Fibroblast of lung (primary cell): ENCODE measurements around the gene CLEC17A. TPM values are rescaled to one million over a fixed set of nuclear protein-coding genes. Genes with fewer than 3 reads are reported as not detected.
A peak's percentile ranks its signal among the peaks of the same experiment; 100 is the strongest.

ENCODE experiments used
- DNase-seq, 2 donors: peaks; one replicate each; pipeline versions ENCODE4 v3.0.0 to v3.0.0-alpha.2; 2010; ENCODE audit warnings: low read depth in 2 of 2
- H2AFZ ChIP-seq: 2 replicates; pipeline ENCODE4 v1.5.1; 2012; ENCODE audit warnings: low read length, control low read depth, inconsistent platforms
- H3K27ac ChIP-seq: 2 replicates; pipeline ENCODE4 v1.5.1; 2011; ENCODE audit warnings: low read length, control low read depth; ENCODE audit not compliant: insufficient read depth
- H3K27me3 ChIP-seq: 2 replicates; pipeline ENCODE4 v1.5.1; 2011; ENCODE audit warnings: mild to moderate bottlenecking, low read length; ENCODE audit not compliant: control insufficient read depth, insufficient read depth
- H3K36me3 ChIP-seq: 2 replicates; pipeline ENCODE4 v1.5.1; 2011; ENCODE audit warnings: low read length; ENCODE audit not compliant: control insufficient read depth, insufficient read depth
- H3K4me1 ChIP-seq: 2 replicates; pipeline ENCODE4 v1.5.1; 2011; ENCODE audit warnings: low read length; ENCODE audit not compliant: control insufficient read depth, insufficient read depth; ENCODE audit errors: extremely low read depth
- H3K4me2 ChIP-seq: 2 replicates; pipeline ENCODE4 v1.5.1; 2011; ENCODE audit warnings: low read length, control low read depth; ENCODE audit not compliant: insufficient read depth; ENCODE audit errors: extremely low read depth
- H3K4me3 ChIP-seq, 4 experiments: fragments of 200-600 bp in 1 of 4; sonication (generic) in 1 of 4; replicated peaks in 1 of 4; 2 replicates each; pipeline ENCODE4 v1.5.1; 2011 to 2016; ENCODE audit warnings: low read length in 4 of 4, low read depth in 3 of 4, mild to moderate bottlenecking in 3 of 4, control low read depth in 2 of 4, inconsistent platforms in 1 of 4, mixed read lengths in 1 of 4; ENCODE audit not compliant: insufficient read depth in 1 of 4; ENCODE audit errors: control extremely low read depth in 1 of 4
- H3K79me2 ChIP-seq: 2 replicates; pipeline ENCODE4 v1.5.1; 2012; ENCODE audit warnings: mild to moderate bottlenecking, low read length, inconsistent platforms; ENCODE audit not compliant: control insufficient read depth, insufficient read depth
- H3K9ac ChIP-seq: 2 replicates; pipeline ENCODE4 v1.5.1; 2011; ENCODE audit warnings: mild to moderate bottlenecking, low read length, control low read depth; ENCODE audit not compliant: insufficient read depth
- H3K9me3 ChIP-seq: 2 replicates; pipeline ENCODE4 v1.5.1; 2012; ENCODE audit warnings: low read depth, low read length; ENCODE audit not compliant: control insufficient read depth, insufficient read depth
- H4K20me1 ChIP-seq: 2 replicates; pipeline ENCODE4 v1.5.1; 2011; ENCODE audit warnings: low read length; ENCODE audit not compliant: control insufficient read depth, insufficient read depth; ENCODE audit errors: extremely low read depth
- CTCF ChIP-seq, 2 donors: IDR thresholded peaks in 1 of 2; conservative IDR thresholded peaks in 1 of 2; 1 replicate in 1 of 2; 2 replicates in 1 of 2; pipeline ENCODE4 v1.5.1; 2011 to 2012; ENCODE audit warnings: low read length in 2 of 2, control low read depth in 1 of 2, inconsistent platforms in 1 of 2, low read depth in 1 of 2, mild to moderate bottlenecking in 1 of 2
- EZH2 ChIP-seq: IDR thresholded peaks from 2 replicates; pipeline ENCODE4 v1.5.1; 2012; ENCODE audit warnings: low read length, control low read depth, mild to moderate bottlenecking; ENCODE audit errors: missing control alignments
- polyA plus RNA-seq, 2 donors: library from polyadenylated mRNA; depleted of rRNA in 1 of 2; stranded (reverse) in 1 of 2; unstranded in 1 of 2; fragments of >200 nt; gene quantifications; 2 replicates each; pipeline ENCODE4 v1.2.1, GENCODE V29; 2011 to 2012; ENCODE audit warnings: missing spikeins in 1 of 2
- total RNA-seq: library from RNA; depleted of rRNA; stranded (reverse); fragments of >200 nt; gene quantifications from 2 replicates; pipeline ENCODE4 v1.2.1, GENCODE V29; 2014

The CLEC17A gene
- total and polyA plus RNA-seq, 2 donors (not counting 1 experiment from before 2014, with no cell fraction given) = 0.03 to 0.17 TPM

- Histone ChIP-seq H3K9me3 (no peaks in the 10 kb centered on the region), H3K4me3 (peak overlapping the region in 1 of 4 experiments; percentile 4), H2AFZ (no peak overlapping the region), H4K20me1 (no peaks in the 10 kb centered on the region), H3K79me2 (peaks cover 2% of the 10 kb centered on the region), H3K27me3 (no peaks in the 10 kb centered on the region), H3K9ac (peak overlapping the region; percentile 65), H3K4me1 (peaks cover 7% of the 10 kb centered on the region), H3K4me2 (peak overlapping the region; percentile 35), H3K36me3 (peaks cover 2% of the 10 kb centered on the region), H3K27ac (peak overlapping the region; percentile 65)
- peak; percentile 34 to 37 for DNase-seq
- no peak for TF ChIP-seq CTCF (conservative IDR thresholded peaks at IDR 0.05 in 1 of 2, IDR thresholded peaks at IDR 0.05 in 1 of 2; ENCODE audit: low read depth in 1 of 2, low read length in 2 of 2)
- no peak for TF ChIP-seq EZH2
Measured at GRCh38 chr19:14561847-14562351, 21.0 kb upstream of the CLEC17A start.

DNA sequence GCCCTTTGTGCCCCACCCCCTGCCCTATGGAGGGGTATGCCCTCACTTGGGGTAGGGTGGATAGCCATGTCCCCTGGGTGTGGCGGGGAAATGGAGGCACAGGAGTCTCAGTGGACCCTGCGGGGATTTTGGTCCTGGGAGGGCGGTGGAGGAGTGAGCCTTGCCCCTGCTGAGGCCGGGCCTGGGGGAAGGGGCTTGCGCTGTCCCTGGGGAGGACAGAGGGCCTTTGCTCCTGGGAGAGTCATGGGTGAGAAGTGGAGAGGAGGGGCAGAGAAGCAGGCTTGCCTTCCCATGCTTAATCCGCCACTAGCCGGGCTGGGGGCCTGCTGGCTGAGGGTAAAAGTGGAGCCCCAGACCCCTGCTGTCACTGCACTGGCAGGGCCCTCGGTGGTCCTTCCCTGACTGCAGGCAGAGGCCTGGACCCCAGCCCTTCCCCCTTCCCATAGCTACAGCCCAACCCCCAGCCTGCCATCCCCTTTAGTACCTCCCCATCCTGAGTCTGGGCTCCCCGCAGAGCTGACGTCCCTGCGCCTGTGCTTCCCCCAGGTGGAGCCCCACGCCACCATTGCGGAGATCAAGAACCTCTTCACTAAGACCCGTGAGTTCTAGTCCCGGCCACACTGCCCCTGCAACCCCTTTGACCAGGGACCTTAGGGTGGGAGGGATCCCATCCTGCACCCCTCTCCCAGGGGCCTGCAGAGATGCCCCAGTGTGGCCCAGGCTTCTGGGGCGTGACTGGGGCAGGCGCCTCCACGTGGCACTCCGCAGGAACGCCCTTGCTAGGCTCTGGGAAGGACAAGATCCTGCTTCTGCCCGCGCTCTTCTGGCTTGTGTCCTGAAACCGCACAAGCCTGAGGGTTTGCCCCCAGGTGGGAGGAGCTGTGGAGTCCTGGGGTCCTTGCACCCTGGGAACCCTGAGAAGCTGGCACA is 20.0 kb upstream of the CLEC17A start:
- Histone ChIP-seq H4K20me1 (no peaks in the 10 kb centered on the region), H3K9ac (no peak overlapping the region), H3K4me3 (no peak overlapping the region), H2AFZ (no peak overlapping the region), H3K27ac (no peak overlapping the region), H3K79me2 (peaks cover 2% of the 10 kb centered on the region), H3K36me3 (peaks cover 5% of the 10 kb centered on the region), H3K4me1 (peaks cover 7% of the 10 kb centered on the region), H3K4me2 (no peak overlapping the region), H3K27me3 (no peaks in the 10 kb centered on the region), H3K9me3 (no peaks in the 10 kb centered on the region)
- no peak for DNase-seq
- no peak for TF ChIP-seq CTCF (conservative IDR thresholded peaks at IDR 0.05 in 1 of 2, IDR thresholded peaks at IDR 0.05 in 1 of 2; ENCODE audit: low read depth in 1 of 2, low read length in 2 of 2)
- TF ChIP-seq EZH2 = no peak

DNA sequence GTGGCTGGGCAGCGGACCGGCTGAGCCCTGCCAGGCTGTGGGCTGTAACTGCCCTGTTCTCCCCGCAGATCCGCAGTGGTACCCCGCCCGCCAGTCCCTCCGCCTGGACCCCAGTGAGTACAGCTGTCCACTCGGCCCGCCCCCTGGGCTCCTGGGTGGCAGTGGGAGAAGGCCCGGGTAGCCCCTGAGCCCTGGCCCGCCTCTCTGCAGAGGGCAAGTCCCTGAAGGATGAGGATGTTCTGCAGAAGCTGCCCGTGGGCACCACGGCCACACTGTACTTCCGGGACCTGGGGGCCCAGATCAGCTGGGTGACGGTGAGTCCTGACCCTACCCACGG is 19.3 kb upstream of the CLEC17A start:
- Histone ChIP-seq H3K4me3 (no peak overlapping the region), H3K27ac (no peak overlapping the region), H3K4me1 (peaks cover 7% of the 10 kb centered on the region), H2AFZ (no peak overlapping the region), H4K20me1 (no peaks in the 10 kb centered on the region), H3K27me3 (no peaks in the 10 kb centered on the region), H3K9me3 (no peaks in the 10 kb centered on the region), H3K9ac (no peak overlapping the region), H3K4me2 (no peak overlapping the region), H3K79me2 (peaks cover 2% of the 10 kb centered on the region), H3K36me3 (peaks cover 5% of the 10 kb centered on the region)
- DNase-seq = no peak
- no peak for TF ChIP-seq EZH2
- no peak for TF ChIP-seq CTCF (conservative IDR thresholded peaks at IDR 0.05 in 1 of 2, IDR thresholded peaks at IDR 0.05 in 1 of 2; ENCODE audit: low read depth in 1 of 2, low read length in 2 of 2)
